Activated CD8-positive, alpha-beta T cell treated with anti-CD3 and anti-CD28 coated beads for 36 hours (primary cell): ENCODE data around the gene AKR1C2. TPM values are rescaled to one million over a fixed set of nuclear protein-coding genes. Genes with fewer than 3 reads are reported as not detected.
"Not testable (repeated sequence)": the region's sequence is repeated elsewhere in the genome, so short reads cannot be mapped to it uniquely, and the experiment has no call there.

Source experiments
- ATAC-seq: fragments of 200-7000 bp; cut with Tn5 transposase; one replicate; pipeline ENCODE4 v1.10.0; 2021; ENCODE audit warnings: mild to moderate bottlenecking, moderate library complexity
- CTCF ChIA-PET: fragments of 350-600 bp; sonication (Branson Sonifier 250); formaldehyde crosslinking; loops from one replicate; lab custom pipeline; 2021; ENCODE audit warnings: antibody characterized with exemption; lab: Charles Lee
- POLR2A ChIA-PET: fragments of 350-600 bp; sonication (Branson Sonifier 250); formaldehyde crosslinking; loops from one replicate; lab custom pipeline; 2021; ENCODE audit warnings: antibody characterized with exemption; lab: Charles Lee
- DNase-seq: peaks from one replicate; pipeline ENCODE4 v3.0.0-alpha.2; 2020
- H3K27ac Mint-ChIP-seq: one replicate; pipeline ENCODE4 v1.8.0; 2021; ENCODE audit warnings: mild to moderate bottlenecking, mixed read lengths
- H3K27me3 Mint-ChIP-seq: one replicate; pipeline ENCODE4 v1.8.0; 2021; ENCODE audit warnings: mixed read lengths
- H3K36me3 Mint-ChIP-seq: one replicate; pipeline ENCODE4 v1.8.0; 2021; ENCODE audit warnings: low read depth, mixed read lengths
- H3K4me1 Mint-ChIP-seq: one replicate; pipeline ENCODE4 v1.8.0; 2021; ENCODE audit warnings: low read depth, mixed read lengths
- H3K4me3 Mint-ChIP-seq: one replicate; pipeline ENCODE4 v1.8.0; 2021; ENCODE audit warnings: mild to moderate bottlenecking, moderate library complexity, mixed read lengths
- H3K9me3 Mint-ChIP-seq: one replicate; pipeline ENCODE4 v1.8.0; 2021; ENCODE audit warnings: mixed read lengths
- intact Hi-C: fragments of 100-400 bp; cut with micrococcal nuclease; formaldehyde crosslinking; loops from one replicate; pipeline ENCODE4 v1.10.0; 2022
- total RNA-seq, 2 experiments: library from RNA; stranded (reverse); gene quantifications; one replicate each; pipeline ENCODE4 v1.2.3, GENCODE V29; 2021

The AKR1C2 gene
- total RNA-seq, 2 experiments from 2014 or later = not detected

DNA sequence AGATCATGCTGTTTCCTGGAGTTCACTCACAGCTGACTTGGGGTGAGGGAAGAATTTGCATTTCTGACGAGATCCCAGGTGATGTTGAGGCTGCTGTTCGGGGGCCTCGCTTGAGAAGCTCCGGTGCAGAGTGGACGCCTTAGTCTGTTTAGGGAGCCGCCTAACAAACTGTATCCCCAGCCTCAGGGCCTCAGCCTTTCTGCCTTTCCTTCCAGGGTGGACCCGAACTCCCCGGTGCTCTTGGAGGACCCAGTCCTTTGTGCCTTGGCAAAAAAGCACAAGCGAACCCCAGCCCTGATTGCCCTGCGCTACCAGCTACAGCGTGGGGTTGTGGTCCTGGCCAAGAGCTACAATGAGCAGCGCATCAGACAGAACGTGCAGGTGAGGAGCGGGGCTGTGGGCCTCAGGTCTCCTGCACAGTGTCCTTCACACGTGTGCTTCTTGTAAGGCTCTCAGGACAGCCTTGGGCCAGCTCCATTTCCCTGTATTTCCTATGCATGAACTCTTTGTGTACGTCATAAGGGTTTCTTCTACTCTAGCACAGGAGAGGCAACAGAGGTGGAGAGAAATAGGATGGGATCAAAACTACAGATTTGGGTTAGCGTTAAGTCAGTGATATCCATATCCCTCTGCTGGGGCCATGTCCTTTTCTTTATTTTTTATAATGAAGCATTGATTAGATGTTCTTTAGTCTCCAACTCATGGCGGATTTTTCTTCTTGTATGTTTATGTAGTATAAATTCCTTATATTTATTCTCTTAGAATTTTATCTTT, 31.1 kb downstream of the AKR1C2 start:
- intact Hi-C loops, H3K4me1 Mint-ChIP-seq, H3K27ac Mint-ChIP-seq, H3K4me3 Mint-ChIP-seq, H3K36me3 Mint-ChIP-seq, CTCF ChIA-PET, H3K9me3 Mint-ChIP-seq, ATAC-seq, H3K27me3 Mint-ChIP-seq, DNase-seq, POLR2A ChIA-PET: not testable (repeated sequence)

DNA sequence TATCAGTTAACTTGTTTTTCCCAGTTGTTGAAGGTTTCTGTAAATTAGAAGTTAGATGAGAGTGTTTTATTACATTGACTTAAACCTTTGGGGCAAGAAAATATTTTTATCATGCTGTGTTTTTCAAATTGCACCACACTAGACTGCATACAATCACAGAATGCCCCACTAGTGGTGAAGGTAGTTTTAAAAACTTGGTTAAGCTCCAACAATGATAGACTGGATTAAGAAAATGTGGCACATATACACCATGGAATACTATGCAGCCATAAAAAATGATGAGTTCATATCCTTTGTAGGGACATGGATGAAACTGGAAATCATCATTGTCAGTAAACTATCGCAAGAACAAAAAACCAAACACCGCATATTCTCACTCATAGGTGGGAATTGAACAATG, 33.3 kb downstream of the AKR1C2 start:
- intact Hi-C loops, H3K27me3 Mint-ChIP-seq, ATAC-seq, DNase-seq, CTCF ChIA-PET, H3K4me1 Mint-ChIP-seq, H3K9me3 Mint-ChIP-seq, POLR2A ChIA-PET, H3K36me3 Mint-ChIP-seq, H3K4me3 Mint-ChIP-seq, H3K27ac Mint-ChIP-seq: not testable (repeated sequence)

DNA sequence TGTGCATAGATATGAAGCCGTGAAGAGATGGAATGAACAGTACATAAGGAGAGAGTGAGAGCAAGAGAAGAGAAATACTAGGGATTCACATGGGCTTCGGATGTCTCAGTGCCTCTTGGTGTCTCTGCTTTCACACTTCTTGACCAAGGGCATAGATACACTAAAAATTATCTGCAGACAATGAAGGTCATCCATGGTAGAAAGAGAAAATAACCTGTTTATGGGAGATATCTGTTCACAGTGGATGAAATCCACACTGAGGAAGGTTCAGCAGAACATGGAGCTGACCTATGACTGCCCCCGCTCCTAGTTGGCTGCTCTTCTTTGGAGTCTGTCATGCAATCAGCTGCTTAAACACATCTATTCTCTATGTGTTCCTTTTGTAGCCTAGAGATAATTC, 34.4 kb downstream of the AKR1C2 start:
- DNase-seq, CTCF ChIA-PET, ATAC-seq, H3K4me3 Mint-ChIP-seq, H3K27me3 Mint-ChIP-seq, POLR2A ChIA-PET, H3K4me1 Mint-ChIP-seq, H3K36me3 Mint-ChIP-seq, H3K27ac Mint-ChIP-seq, H3K9me3 Mint-ChIP-seq, intact Hi-C loops: not testable (repeated sequence)

DNA sequence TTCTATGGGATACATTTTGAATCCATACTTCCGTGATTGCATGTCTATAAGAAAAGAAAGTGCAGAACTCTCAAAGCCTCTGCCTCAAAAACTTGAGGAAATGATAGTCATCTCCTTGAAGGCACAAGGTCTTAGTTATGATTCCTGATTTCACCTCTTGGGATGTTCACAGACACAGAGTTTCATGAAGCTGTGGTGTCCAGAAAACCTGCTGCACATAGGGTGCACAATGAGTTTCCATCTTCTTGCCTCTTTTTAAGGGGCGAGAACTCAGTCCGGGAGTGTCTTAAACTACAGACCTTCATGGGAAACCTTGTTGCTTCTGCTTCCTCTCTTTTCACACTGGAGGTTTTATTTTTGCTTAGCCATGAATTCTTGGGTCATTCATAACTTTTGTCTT, 36.5 kb downstream of the AKR1C2 start:
- H3K27ac Mint-ChIP-seq, ATAC-seq, POLR2A ChIA-PET, H3K9me3 Mint-ChIP-seq, H3K36me3 Mint-ChIP-seq, DNase-seq, H3K27me3 Mint-ChIP-seq, H3K4me1 Mint-ChIP-seq, CTCF ChIA-PET, intact Hi-C loops, H3K4me3 Mint-ChIP-seq: not testable (repeated sequence)

DNA sequence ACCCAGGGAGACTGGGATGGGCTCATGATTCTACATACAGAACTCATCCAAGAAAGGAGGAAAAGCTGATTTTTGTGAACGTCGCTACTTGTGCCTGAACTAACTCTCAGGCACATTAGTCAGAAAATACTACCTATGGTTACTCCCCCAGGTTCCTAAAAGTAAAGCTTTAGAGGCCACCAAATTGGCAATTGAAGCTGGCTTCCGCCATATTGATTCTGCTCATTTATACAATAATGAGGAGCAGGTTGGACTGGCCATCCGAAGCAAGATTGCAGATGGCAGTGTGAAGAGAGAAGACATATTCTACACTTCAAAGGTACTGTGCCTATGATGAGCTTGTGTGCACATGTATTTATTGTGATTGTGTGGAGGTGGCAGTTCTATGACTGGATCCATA, 37.9 kb downstream of the AKR1C2 start:
- CTCF ChIA-PET = not testable (repeated sequence)

DNA sequence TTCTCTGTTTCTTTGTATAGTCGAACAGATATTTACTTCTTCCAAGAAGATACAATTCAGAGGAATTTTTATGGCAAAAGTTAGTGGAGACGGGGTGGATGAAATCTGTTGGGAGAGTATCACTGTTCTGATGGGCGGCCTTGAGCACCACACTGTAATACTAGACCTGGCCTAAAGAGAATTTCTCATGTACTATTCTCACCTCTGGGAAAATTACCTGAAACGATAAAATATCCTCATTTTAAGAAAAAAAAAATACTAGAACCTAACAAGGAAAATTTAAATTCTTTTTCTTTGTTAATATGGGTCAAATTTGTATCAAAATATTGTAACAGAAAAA, 39.9 kb downstream of the AKR1C2 start:
- H3K4me3 Mint-ChIP-seq, DNase-seq, POLR2A ChIA-PET, H3K36me3 Mint-ChIP-seq, H3K27me3 Mint-ChIP-seq, H3K4me1 Mint-ChIP-seq, CTCF ChIA-PET, H3K9me3 Mint-ChIP-seq, intact Hi-C loops, ATAC-seq, H3K27ac Mint-ChIP-seq: not testable (repeated sequence)

More for the DNA sequence above, 37.9 kb downstream of the AKR1C2 start:
- H3K9me3 Mint-ChIP-seq, intact Hi-C loops, H3K36me3 Mint-ChIP-seq, ATAC-seq, H3K27me3 Mint-ChIP-seq, H3K27ac Mint-ChIP-seq, H3K4me3 Mint-ChIP-seq, H3K4me1 Mint-ChIP-seq, DNase-seq, POLR2A ChIA-PET: not testable (repeated sequence)

DNA sequence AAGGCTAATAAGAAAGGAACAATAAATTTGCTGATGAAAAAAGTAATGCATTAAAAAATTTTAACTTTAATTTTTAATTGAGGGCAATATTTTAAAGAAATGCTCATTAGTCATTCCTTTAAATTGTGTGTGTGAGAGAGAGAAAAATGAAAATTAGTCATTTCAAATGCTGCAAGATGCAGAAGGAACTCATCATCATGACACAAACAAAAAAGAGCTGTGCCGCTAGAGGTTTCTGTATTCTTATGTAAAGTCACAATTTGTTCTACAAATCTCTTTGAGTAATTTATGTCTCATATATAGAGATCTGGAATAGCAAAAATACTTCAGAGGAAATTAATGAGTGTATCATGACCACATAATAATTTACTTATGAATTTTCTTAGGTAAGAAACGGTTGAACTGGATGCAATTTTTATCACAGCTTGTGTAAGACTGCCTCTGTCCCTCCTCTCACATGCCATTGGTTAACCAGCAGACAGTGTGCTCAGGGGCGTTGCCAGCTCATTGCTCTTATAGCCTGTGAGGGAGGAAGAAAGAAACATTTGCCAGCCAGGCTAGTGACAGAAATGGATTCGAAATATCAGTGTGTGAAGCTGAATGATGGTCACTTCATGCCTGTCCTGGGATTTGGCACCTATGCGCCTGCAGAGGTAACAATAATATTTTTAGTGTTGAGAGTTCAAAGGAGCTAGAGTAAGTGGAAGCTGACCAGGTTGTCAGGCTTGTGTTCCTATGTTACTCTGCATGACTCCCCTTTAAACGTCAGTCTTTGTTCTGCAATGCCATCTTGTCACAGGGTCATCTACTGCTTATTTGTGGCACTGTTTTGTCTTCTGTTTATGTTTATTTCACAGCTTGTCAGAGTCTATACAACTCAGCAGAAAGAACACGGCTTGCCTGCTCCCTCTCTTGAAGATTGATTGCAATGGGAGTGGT, 40.5 kb downstream of the AKR1C2 start, which contains the start of gene AKR1C1:
Gene AKR1C1 (plus strand): TSS at position 540 of the 939 bp plus-strand sequence. CDS start 30 bp downstream, at position 570.
- intact Hi-C loops, H3K27me3 Mint-ChIP-seq, H3K36me3 Mint-ChIP-seq, H3K4me1 Mint-ChIP-seq, DNase-seq, H3K9me3 Mint-ChIP-seq, POLR2A ChIA-PET, CTCF ChIA-PET, H3K27ac Mint-ChIP-seq, H3K4me3 Mint-ChIP-seq, ATAC-seq: not testable (repeated sequence)

DNA sequence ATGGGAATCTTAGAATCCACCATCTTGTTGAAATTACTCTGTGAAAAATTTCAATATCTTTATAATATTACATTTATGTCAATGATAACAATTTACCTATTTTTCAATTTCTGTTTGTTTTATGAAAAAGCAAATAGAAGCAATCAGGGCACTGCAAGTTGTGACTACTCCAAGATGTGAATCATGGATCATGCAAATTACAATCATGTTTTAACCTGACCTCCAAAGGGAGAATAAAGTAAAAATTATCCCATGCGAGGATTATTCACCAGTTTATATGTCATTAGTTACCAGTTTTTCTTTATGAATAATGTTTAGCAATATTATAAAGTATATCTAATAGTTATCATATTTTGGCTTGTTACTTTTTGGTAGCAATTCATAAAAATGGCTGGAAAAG, 41.3 kb downstream of the AKR1C2 start:
- H3K4me1 Mint-ChIP-seq, H3K9me3 Mint-ChIP-seq, H3K27ac Mint-ChIP-seq, CTCF ChIA-PET, H3K4me3 Mint-ChIP-seq, H3K36me3 Mint-ChIP-seq, POLR2A ChIA-PET, intact Hi-C loops, H3K27me3 Mint-ChIP-seq, DNase-seq, ATAC-seq: not testable (repeated sequence)

DNA sequence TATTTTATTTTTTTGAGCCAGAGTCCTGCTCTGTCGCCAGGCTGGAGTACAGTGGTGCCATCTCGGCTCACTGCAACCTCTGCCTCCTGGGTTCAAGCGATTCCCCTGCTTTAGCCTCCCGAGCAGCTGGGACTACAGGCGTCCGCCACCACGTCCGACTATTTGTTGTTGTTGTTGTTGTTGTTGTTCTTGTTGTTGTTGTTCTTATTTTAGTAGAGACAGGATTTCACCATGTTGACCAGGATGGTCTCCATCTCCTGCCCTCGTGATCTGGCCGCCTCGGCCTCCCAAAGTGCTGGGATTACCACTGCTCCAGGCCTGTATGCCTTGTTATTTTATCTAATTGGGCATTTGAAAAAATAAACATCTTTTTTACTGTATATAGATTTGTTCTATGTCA, 42.1 kb downstream of the AKR1C2 start:
- H3K27me3 Mint-ChIP-seq, H3K4me1 Mint-ChIP-seq, DNase-seq, H3K36me3 Mint-ChIP-seq, intact Hi-C loops, ATAC-seq, POLR2A ChIA-PET, CTCF ChIA-PET, H3K4me3 Mint-ChIP-seq, H3K27ac Mint-ChIP-seq, H3K9me3 Mint-ChIP-seq: not testable (repeated sequence)

DNA sequence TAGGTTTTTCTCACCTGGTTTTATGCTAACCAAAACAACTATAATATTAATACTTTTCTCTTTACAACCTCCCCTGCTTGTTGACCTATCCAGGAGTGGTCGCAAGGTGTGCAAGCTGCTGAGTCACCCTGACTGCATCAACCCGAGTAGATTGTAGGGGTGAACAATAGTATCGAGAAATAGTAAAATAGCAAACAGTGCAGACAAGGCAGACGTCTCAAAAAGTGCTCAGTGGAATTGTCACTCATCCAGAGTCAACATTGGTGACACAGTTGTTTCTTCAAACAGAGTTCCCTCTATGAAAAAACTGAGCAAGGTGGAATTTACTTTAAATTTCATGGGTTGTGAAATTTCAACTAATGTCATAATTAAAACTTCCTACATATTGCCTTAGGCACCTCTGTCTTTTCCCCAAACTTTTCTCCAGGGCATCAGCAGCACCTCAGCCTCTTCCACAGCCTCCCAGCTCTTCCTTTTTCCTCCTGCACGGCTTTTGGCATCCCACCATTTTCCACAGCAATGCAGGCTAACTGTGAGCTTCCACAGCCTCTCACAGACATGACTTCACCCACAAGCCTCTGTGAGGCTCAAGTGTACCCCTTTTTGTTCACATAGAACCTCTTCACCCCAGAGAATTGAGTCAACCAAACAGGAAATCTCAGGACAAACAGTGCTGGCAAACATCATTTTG, 46.6 kb downstream of the AKR1C2 start:
- intact Hi-C loops, CTCF ChIA-PET, DNase-seq, H3K27me3 Mint-ChIP-seq, H3K4me1 Mint-ChIP-seq, ATAC-seq, H3K36me3 Mint-ChIP-seq, POLR2A ChIA-PET, H3K27ac Mint-ChIP-seq, H3K4me3 Mint-ChIP-seq, H3K9me3 Mint-ChIP-seq: not testable (repeated sequence)

DNA sequence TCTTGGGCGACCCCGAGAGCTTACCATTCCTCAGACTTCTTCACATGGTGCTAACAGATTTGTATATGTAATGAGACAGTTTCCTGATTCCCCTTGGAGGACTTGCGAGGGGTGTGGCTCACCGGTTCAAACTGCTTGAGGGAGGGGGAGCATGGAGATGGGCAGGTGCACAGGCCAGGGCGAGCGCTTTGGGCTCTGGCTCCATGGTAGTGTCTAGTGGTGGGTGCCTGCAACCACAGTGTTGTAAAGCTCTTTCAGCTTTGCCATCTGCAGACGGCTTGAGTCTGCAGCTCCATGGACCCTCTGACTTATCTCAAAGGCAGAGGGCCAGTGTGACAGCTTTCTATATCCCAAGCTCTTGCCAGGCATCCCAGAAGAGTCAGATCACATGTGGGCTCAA, 47.6 kb downstream of the AKR1C2 start:
- H3K4me3 Mint-ChIP-seq, POLR2A ChIA-PET, CTCF ChIA-PET, H3K27ac Mint-ChIP-seq, ATAC-seq, H3K9me3 Mint-ChIP-seq, intact Hi-C loops, H3K27me3 Mint-ChIP-seq, DNase-seq, H3K36me3 Mint-ChIP-seq, H3K4me1 Mint-ChIP-seq: not testable (repeated sequence)
